GM18502 (cell line): Measurements from ENCODE around the gene LY6G6D.
A peak's percentile ranks its signal among the peaks of the same experiment; 100 is the strongest.

Experiments used
- ATAC-seq: cut with Tn5 transposase; IDR thresholded peaks from one replicate; pipeline ENCODE4 v1.9.1; 2021; ENCODE audit warnings: mild to moderate bottlenecking; ENCODE audit not compliant: unreplicated experiment, poor library complexity

LY6G6D gene

DNA sequence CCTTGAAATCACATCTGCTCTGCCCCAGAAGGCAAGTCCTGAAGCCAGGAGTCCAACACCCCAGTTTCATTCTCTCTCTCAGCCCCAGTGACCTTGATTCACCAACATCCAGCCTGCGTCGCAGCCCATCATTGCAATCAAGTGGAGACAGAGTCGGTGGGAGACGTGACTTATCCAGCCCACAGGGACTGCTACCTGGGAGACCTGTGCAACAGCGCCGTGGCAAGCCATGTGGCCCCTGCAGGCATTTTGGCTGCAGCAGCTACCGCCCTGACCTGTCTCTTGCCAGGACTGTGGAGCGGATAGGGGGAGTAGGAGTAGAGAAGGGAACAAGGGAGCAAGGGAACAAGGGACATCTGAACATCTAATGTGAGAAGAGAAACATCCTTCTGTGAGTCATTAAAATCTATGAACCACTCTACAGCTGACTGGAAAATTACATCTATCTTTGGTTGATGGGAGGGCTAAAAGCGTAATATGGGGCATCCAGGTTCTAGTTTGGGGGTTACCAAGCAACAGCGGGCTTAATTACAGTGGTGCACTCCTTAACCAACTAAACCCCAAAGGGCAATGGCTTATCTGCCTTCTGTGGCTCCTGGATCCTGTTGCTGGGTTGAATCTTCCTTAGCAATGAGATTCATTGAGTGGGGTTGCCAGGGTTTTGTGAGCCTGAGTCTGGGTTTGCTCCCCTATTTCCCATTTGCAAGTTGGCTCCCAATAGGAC, 2.5 kb downstream of the LY6G6D start:
- no peak for ATAC-seq

- no peak for ATAC-seq
Observed at GRCh38 chr6:31718265-31718664, 3.1 kb downstream of the LY6G6D start.

DNA sequence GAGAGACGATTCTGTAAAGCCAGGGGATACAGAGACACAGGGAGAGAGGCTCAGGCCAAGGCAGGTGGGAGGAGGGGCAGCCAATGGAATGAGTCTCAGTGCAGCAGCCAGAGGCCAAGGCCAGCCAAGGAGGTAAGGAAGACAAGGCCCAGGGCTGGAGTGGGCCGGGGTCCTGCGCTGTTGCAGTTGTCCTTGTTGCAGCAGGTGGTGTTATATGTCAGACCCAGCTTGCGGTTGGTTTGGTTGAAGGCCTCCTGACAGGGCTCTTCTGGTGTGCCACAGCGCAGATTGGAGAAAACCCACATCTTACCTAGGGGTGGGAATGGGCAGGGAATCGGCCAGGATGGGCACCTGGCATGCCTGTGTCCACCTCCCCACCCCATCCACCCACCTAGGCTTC, 3.9 kb downstream of the LY6G6D start:
- ATAC-seq, result no peak

DNA sequence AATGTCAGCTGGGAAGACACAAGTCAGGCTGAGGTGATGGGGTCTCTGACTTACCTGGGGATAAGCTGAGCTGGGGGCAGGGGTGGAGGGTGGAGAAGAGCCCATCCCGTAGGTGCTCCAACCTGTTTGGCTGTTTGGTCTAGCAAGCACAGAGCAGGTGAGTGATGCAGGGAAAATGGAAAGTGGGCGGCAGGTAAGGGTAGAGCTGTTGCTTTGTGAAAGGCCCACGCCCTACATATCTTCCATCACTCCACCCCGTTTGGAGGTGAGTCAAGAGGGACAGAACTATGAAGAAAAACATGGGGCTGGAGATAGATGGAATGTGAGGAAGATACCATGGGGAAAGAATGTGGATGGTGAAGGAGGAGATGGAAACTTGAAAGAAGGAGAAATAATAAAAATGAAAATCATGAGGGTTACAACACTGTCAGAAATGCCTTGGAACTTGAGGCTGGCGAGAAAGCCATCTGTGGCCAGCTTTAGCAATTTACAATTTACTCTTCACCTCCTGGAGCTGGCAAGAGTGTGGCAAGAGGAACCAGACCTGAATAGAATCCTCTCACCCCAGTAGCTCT, 5.1 kb downstream of the LY6G6D start:
- no peak for ATAC-seq

DNA sequence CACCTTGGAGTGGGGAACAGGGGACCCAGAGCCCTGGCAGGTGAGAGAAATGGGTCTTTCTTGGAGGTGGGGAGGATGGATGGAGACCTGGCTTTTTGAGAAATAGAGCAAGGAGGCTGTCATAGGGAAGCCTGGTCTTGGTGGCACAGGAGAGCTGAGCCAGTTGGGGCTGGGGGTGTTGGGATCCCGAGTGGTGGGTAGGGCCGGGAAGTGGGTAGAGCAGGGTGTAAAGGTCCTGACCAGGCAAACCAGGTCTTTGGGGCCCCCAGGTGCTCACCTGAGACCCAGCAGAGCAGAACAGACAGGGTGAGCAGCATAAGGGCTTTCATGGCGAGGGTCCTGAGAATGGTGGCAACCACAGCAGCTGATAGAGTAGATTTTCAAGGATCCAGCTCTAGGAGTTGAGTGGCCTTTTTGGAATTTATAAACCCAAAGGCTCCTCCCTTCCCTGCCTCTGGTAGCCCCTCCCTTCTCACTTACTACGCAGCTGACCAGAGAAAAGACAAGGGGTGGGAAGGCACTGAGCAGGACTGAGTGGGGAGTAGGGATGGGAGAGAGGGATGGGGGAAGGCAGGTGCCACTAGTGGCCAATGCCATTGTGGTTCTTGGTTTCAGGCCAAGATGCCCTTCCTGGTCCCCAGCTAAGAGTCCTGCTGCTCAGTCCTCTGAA, 6.3 kb downstream of the LY6G6D start, which contains the start of gene LY6G6C:
TSS of gene LY6G6C (minus strand) at position 396 of the 670 bp plus-strand sequence. CDS start at position 329, 67 bp downstream.
- no peak for ATAC-seq

GRCh38 chr6:31722173-31722572, 7.0 kb downstream of the LY6G6D start:
- no peak for ATAC-seq

DNA sequence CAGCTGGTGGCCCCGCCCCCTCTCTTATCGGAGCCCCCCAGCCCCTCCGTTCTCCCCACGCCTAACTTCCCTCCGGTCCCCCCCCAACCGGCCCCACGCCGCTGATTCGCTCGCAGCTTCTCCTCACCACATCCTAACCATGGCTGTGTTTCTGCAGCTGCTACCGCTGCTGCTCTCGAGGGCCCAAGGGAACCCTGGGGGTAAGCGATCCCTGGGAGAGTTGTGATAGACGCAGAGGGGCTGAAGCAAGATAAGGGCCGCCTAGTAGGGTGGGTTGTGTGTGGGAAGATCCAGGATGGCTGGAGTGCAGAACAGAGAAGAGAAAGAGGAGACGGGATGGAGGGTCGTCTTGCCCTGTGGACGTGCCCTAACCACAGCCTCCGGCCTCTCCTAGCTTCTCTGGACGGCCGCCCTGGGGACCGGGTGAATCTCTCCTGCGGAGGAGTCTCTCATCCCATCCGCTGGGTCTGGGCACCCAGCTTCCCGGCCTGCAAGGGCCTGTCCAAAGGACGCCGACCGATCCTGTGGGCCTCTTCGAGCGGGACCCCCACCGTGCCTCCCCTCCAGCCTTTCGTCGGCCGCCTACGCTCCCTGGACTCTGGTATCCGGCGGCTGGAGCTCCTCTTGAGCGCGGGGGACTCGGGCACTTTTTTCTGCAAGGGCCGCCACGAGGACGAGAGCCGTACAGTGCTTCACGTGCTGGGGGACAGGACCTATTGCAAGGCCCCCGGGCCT, 8.3 kb downstream of the LY6G6D start, which contains the start of gene MPIG6B:
TSS of gene MPIG6B (plus strand) at position 129 of the 735 bp plus-strand sequence. CDS start at position 140, 11 bp downstream.
- no peak for ATAC-seq

- ATAC-seq, result no peak
Observed at GRCh38 chr6:31723980-31724691, 9.0 kb downstream of the LY6G6D start.

DNA sequence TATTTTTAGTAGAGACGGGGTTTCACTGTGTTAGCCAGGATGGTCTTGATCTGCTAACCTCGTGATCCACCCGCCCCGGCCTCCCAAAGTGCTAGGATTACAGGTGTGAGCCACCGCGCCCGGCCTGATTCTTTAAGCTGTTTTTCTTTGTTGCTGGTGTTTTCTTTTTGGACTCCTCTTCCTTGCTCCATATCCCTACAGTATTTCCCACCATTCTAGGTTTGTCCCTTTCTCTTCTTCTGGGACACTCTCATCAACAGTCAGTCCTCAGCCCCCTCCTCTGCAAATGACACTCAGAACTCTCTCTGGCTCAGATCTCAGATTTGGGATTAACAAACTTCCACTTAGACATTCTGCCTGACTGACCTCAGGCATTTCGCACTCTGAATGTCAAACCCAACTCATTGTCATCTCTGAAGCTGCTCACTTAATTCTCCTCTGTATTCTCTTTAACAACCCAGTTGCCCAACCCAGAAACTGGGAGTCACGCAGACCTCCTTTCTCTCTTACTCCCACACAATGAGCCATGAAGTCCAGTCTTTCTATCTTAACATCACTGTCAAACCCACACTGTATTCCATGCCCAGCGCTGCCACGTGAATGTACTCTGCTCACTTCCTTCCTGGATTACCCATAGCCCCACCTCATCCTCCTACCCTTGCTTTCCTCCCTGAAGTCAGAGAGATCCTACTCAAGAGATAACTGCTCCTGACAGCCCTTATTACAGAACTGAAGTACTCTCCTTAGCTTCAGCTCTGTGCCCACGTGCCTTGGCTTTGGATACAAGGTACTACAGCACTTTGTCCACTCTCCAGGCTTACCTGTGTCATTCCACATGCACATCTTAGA, 10.6 kb downstream of the LY6G6D start:
- ATAC-seq, result no peak

DNA sequence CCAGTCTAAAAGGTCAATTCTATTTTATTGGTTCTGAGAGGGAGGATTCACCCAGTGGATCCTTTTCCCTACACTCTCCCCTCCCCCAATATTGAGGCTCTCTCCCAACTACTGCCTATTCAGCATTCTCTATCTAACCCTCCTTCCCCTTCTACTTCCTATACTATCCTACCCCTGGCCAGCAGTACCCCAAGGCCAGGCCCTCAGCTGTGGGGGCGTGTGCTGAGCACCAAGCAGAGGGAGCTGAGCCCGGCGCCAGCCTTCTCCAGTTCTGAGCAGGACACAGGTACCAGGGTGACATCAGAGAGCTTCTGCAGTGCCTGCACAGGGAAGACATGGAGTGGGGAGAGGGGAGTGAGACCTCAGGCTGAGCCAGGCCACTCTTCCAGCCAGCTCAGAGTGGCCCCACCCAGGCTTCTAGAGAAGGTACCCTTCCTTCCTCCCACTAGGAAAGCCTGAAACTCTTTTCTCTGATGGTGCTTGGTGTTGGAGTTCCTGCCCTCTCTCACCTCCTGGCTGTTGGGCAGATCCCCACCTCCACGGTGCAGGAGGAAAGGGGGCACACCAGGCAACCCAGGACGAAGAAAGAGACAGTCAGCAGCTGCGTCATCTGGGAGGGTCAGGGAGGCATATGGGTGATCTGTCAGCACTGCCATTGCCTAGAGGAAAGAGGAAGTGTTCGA, 12.0 kb downstream of the LY6G6D start:
- peak; percentile 51 for ATAC-seq

DNA sequence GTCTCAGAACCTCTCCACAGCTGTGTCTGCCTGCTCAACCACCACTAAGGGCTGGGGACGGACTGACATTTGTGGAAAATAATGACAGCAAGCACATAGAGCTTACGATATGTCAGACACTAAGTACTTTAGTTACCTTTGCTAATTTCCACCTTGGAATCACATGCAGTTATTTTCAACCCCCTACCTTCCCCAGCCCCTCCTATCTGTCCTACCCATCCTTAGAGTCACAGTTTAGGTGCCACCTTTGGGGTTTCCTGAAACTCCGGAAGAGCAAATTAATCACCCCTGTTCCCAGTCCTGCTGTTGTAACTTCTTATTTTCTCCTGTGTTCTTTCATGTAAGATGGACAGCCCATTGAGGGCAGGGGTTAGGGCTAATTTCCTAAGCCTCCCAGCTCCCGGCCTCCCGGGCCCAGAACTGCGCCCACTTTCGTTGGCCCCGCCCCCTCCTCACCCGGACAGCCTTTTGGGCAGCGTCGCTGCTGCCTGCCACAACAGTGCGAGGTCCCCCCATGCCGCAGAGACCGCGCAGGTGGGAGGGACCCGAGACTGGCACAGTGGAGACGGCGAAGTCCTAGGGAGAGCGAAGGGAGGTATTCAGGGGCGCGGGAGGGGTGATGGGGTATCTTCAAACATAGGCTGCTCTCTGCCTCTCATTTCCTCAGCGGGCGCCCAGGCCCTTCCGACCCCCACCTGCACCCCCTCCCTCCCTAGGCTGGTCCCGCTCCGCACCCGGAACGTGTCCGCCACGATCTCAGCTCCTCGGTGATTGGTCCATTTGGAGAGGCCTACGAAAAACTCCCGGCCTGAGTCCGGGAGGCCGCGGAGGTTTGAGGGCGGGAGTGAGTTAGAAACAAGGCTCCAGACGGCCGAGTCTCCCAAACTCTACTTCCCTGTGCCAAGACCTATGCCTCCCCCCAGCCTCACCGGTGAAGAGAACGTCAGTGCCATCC, 12.8 kb downstream of the LY6G6D start:
- ATAC-seq, result no peak

- peak; percentile 11 for ATAC-seq
Observed at GRCh38 chr6:31728767-31729514, 13.8 kb downstream of the LY6G6D start, which contains the start of gene DDAH2. DDAH2 (minus strand) TSS chr6:31729299; CDS start chr6:31729161, 138 bp downstream.

DNA sequence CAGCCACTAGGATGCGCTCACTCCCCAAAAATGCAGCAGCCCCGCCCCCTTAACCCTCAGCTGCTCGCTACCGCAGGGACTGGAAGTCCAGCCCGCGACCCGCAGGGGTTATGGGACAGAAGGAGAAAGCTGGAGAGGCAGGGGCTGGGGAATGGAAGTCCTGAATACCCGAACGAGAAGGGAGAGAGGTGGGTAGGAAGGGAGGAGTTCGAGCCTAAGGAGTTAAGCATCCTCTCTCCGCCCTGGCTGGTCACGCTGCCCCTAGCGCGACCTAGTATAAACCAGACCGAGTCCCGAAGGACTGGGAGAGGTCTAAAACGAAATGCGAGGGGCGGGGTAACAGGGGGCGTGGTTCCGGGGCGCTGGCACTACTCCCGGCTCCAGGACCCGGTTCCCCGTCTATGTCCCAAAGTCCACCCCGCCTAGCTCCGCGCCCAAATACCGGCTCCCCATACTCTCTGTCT, 14.4 kb downstream of the LY6G6D start:
- ATAC-seq, result peak; percentile 64

DNA sequence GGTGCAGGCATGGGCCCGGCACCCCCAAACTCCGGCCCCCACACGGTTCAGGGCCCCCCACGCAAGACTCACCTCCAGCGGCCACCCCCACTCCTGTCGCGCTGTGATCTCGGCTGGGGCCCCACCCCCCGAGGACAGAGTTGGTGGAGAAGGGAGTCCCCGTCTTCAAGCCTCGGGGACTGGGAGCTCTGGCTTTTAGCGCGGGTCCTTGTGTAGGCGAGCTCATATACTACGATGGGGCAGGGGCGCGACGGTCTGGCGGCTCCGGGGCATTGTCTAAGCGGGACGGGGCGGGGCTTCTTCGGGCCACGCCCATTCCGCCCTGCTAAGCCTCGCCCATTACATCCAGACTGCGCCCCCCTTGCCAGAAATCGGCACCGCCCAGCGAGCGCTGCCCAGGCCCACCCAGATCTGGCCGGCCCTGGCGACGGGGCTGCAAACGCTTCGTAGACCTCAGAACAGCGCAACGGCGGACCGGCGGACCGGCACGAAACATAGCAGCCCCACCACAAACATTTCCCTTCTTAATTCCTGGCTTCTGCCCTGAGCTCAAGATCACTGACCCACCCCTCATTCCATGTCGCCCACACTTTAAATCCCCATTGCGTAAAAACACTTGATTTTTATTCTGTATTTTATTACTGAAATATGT, 15.0 kb downstream of the LY6G6D start:
- ATAC-seq, result peak; percentile 34

DNA sequence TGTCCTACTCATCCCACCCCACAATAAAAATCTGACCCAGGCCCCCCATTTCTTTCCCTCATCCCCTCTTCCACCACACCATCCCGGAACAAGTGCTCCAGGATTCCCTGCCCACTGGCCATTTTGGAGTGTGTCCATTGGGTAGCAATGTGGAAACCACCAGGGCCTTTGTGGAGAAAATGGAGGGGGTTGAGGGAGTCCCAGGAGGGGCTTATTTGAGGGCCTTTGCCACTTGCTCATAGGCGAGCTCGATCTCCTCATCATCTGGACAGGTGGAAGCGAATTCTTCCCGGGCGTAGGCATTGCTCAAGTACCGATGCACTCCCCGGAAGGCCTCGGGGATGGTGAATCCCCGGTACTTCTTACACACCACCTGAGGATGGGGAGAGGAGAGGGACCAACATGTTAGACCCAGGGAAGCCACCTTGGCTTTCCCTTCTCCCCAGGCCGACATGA, 15.5 kb downstream of the LY6G6D start:
- ATAC-seq, result no peak

DNA sequence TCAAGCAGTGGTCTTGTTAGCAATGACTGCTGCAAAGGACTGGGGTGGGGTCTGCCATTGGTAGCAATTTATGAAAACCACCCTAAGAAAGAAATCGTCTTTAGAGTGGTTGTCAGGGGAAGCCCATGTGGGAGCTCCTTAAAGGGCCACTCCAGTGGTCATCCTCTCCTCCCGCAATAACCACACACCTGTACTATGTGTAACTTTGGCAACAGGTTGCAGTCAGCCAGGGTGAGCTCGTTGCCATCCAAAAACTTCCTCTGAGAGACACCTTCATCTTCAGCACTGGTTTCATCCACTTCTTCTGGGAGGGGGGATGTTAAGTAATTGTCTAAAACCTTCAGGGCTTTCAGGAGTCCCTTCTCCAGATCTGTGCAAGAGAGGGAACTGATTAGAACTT, 16.9 kb downstream of the LY6G6D start:
- ATAC-seq, result no peak
